ENCODE measurements around the gene NECAB3. TPM values are rescaled to one million over a fixed set of nuclear protein-coding genes. Genes with fewer than 3 reads are reported as not detected.

NECAB3 gene
- total and polyA plus RNA-seq, 2 of the 13 experiments (the other 11 are each of a cell fraction or from before 2014, with no cell fraction given): 61.5 to 65.5 TPM

- Histone ChIP-seq H3K36me3 (replicated peaks in 1 of 2; ENCODE audit: control insufficient read depth in 1 of 2, insufficient read depth in 2 of 2, low read length in 2 of 2) (no peaks in the 10 kb centered on the region), H3K79me2 (ENCODE audit: insufficient read depth, low read length) (peaks cover 11% of the 10 kb centered on the region), H3K4me2 (ENCODE audit: low read depth, low read length) (peak overlapping the region; percentile 47), H4K20me1 (ENCODE audit: insufficient read depth, low read length) (no peaks in the 10 kb centered on the region), H3K9me3 (ENCODE audit: low read length) (no peaks in the 10 kb centered on the region), H3K27me3 (ENCODE audit: control insufficient read depth in 1 of 2, insufficient read depth in 2 of 2, low read length in 2 of 2) (no peaks in the 10 kb centered on the region), H3K4me1 (ENCODE audit: insufficient read depth, low read length) (peaks cover 79% of the 10 kb centered on the region), H3K27ac (ENCODE audit: extremely low read length, insufficient read depth, low read length) (no peak overlapping the region), H3K9ac (ENCODE audit: insufficient read depth, low read depth, low read length) (no peak overlapping the region), H2AFZ (ENCODE audit: low read length) (no peak overlapping the region), H3K4me3 (replicated peaks in 1 of 3; ENCODE audit: insufficient read depth in 1 of 3, low read depth in 2 of 3, low read length in 3 of 3) (no peak overlapping the region)
- FAIRE-seq (no peak), ATAC-seq (no peak), DNase-seq (ENCODE audit: low spot score) (no peak)
- in situ Hi-C loops (cut with HindIII; ENCODE audit: extremely low pct_ligation_motif_present, low pct_unique_long_range_greater_than_20kb): no loop called here
- CTCF ChIA-PET (ENCODE audit: low intra/inter-chr PET ratio, low total read pairs): no interaction called here
- intact Hi-C loops (cut with micrococcal nuclease; ENCODE audit: unreplicated experiment): loop anchor here (5.0 kb wide), 1 partner anchor 123 kb away; the partner anchor contains the start of gene CHMP4B
- no TSS peak for BruUV-seq (replicated peaks)
- WGBS (ENCODE audit: low lambda C conversion rate): 41% methylated on average over 1 of the region's 1 CpG
- POLR2A ChIA-PET: interaction anchor here (1.0 kb wide), 1 partner anchor 16 kb away, joined by 3 read pairs; no protein-coding TSS in a partner anchor
- TF ChIP-seq ZNF446 (CRISPR knock-in tag; IDR thresholded peaks at IDR 0.05) (no peak), CREM (IDR thresholded peaks at IDR 0.05) (no peak), CREM (CRISPR knock-in tag; IDR thresholded peaks at IDR 0.05) (no peak), E2F2 (CRISPR knock-in tag; IDR thresholded peaks at IDR 0.05; ENCODE audit: borderline replicate concordance) (no peak), NFAT5 (CRISPR knock-in tag; IDR thresholded peaks at IDR 0.05) (no peak), TP53 (CRISPR knock-in tag; conservative IDR thresholded peaks at IDR 0.05) (peak; percentile 73; the same call in 1 of the 2 replicates), MATR3 (CRISPR knock-in tag; IDR thresholded peaks at IDR 0.05) (no peak), ZNF543 (CRISPR knock-in tag; IDR thresholded peaks at IDR 0.05) (0 out of 2 replicates have a peak, but pooled peaks have one; percentile 33), TBX3 (IDR thresholded peaks at IDR 0.05; ENCODE audit: borderline replicate concordance) (no peak), CAMTA2 (CRISPR knock-in tag; IDR thresholded peaks at IDR 0.05; ENCODE audit: borderline replicate concordance) (no peak), ZNF547 (CRISPR knock-in tag; IDR thresholded peaks at IDR 0.05) (no peak), POGK (CRISPR knock-in tag; conservative IDR thresholded peaks at IDR 0.05) (no peak), RAD51 (IDR thresholded peaks at IDR 0.05; ENCODE audit: borderline replicate concordance) (no peak), ONECUT2 (CRISPR knock-in tag; IDR thresholded peaks at IDR 0.05) (0 out of 2 replicates have a peak, but pooled peaks have one; percentile 19), TEAD2 (CRISPR knock-in tag; IDR thresholded peaks at IDR 0.05) (no peak), HNF4A (CRISPR knock-in tag; IDR thresholded peaks at IDR 0.05) (no peak), ATF2 (CRISPR knock-in tag; IDR thresholded peaks at IDR 0.05) (no peak)
Measured at GRCh38 chr20:33689493-33689892, 15.3 kb upstream of the NECAB3 start.
